Subcutaneous adipose tissue (tissue), 4 donors: ENCODE results near the gene PALLD. TPM values are rescaled to one million over a fixed set of nuclear protein-coding genes. Genes with fewer than 3 reads are reported as not detected.

Experiments
- CTCF ChIP-seq: fragments of 450-650 bp; IDR thresholded peaks from one replicate; pipeline ENCODE4 v1.5.1; 2016; ENCODE audit warnings: low read depth, mild to moderate bottlenecking, control low read depth, antibody characterized with exemption, moderate library complexity
- total RNA-seq, 4 donors: library from RNA; depleted of rRNA; stranded (reverse); fragments of >200 nt; gene quantifications; one replicate each; pipeline ENCODE4 v1.1.0, GENCODE V29; 2016

PALLD gene
- total RNA-seq, 4 donors from 2014 or later, result 94.1 to 118 (median 110) TPM

- TF ChIP-seq CTCF, result no peak
Observed at GRCh38 chr4:168636040-168636439, 139.2 kb downstream of the PALLD start.

GRCh38 chr4:168636506-168637196, 139.8 kb downstream of the PALLD start:
- TF ChIP-seq CTCF, result no peak

GRCh38 chr4:168637872-168638756, 141.3 kb downstream of the PALLD start:
- TF ChIP-seq CTCF, result no peak

- no peak for TF ChIP-seq CTCF
Observed at GRCh38 chr4:168639914-168640313, 143.1 kb downstream of the PALLD start.

GRCh38 chr4:168641811-168642140, 144.9 kb downstream of the PALLD start:
- TF ChIP-seq CTCF, result no peak

GRCh38 chr4:168642591-168642990, 145.7 kb downstream of the PALLD start:
- no peak for TF ChIP-seq CTCF

- no peak for TF ChIP-seq CTCF
Observed at GRCh38 chr4:168643111-168643795, 146.4 kb downstream of the PALLD start.
